Neural crest cell (in vitro differentiated cells): Measurements from ENCODE around the gene MIX23. TPM values are rescaled to one million over a fixed set of nuclear protein-coding genes. Genes with fewer than 3 reads are reported as not detected.

Experiments
- DNase-seq: peaks from one replicate; pipeline ENCODE4 v3.0.0; 2021; ENCODE audit warnings: low read depth, mixed read lengths, low spot score
- H3K27ac Mint-ChIP-seq: one replicate; pipeline ENCODE4 v1.8.0; 2021; ENCODE audit warnings: mild to moderate bottlenecking, mixed read lengths; ENCODE audit not compliant: unreplicated experiment
- H3K27me3 Mint-ChIP-seq: 2 replicates; pipeline ENCODE4 v1.8.0; 2021; ENCODE audit warnings: low read depth, mild to moderate bottlenecking, mixed read lengths
- H3K36me3 Mint-ChIP-seq: 2 replicates; pipeline ENCODE4 v1.8.0; 2021; ENCODE audit warnings: low read depth, mild to moderate bottlenecking, mixed read lengths
- H3K4me1 Mint-ChIP-seq: 2 replicates; pipeline ENCODE4 v1.8.0; 2021; ENCODE audit warnings: mixed read lengths
- H3K4me3 Mint-ChIP-seq: one replicate; pipeline ENCODE4 v1.8.0; 2021; ENCODE audit warnings: mild to moderate bottlenecking, mixed read lengths
- H3K9me3 Mint-ChIP-seq: 2 replicates; pipeline ENCODE4 v1.8.0; 2021; ENCODE audit warnings: mixed read lengths
- CTCF ChIP-seq: fragments of 200-600 bp; sonication (generic); conservative IDR thresholded peaks from 2 replicates; pipeline ENCODE4 v1.5.0; 2021; ENCODE audit warnings: antibody characterized with exemption, mild to moderate bottlenecking
- total RNA-seq: library from RNA; stranded (reverse); gene quantifications from 2 replicates; pipeline ENCODE4 v1.2.1, GENCODE V29; 2021

The MIX23 gene
- total RNA-seq, 1 donor from 2014 or later: 52.5 TPM

GRCh38 chr3:122325769-122326168, 57.3 kb downstream of the MIX23 start:
- no peaks in the 10 kb centered on the region for H3K4me1 Mint-ChIP-seq
- no peak for TF ChIP-seq CTCF
- H3K36me3 Mint-ChIP-seq: no peaks in the 10 kb centered on the region
- no peak overlapping the region for H3K27ac Mint-ChIP-seq
- no peak overlapping the region for H3K4me3 Mint-ChIP-seq
- DNase-seq: no peak
- H3K27me3 Mint-ChIP-seq: no peaks in the 10 kb centered on the region
- peaks cover 3% of the 10 kb centered on the region for H3K9me3 Mint-ChIP-seq

GRCh38 chr3:122324871-122325323, 58.1 kb downstream of the MIX23 start, which contains the start of gene CSTA:
TSS of gene CSTA (plus strand) at chr3:122325248. CDS start at chr3:122325293, 45 bp downstream.
- no peak for TF ChIP-seq CTCF
- no peak for DNase-seq
- no peak within 1 kb of the TSS for H3K4me3 Mint-ChIP-seq
- H3K27me3 Mint-ChIP-seq: no peaks in the 10 kb centered on the region
- H3K36me3 Mint-ChIP-seq: no peaks in the 10 kb centered on the region
- H3K4me1 Mint-ChIP-seq: no peaks in the 10 kb centered on the region
- peaks cover 7% of the 10 kb centered on the region for H3K9me3 Mint-ChIP-seq
- H3K27ac Mint-ChIP-seq: no peak within 1 kb of the TSS

GRCh38 chr3:122322095-122323075, 60.6 kb downstream of the MIX23 start:
- no peak for TF ChIP-seq CTCF
- peaks cover 4% of the 10 kb centered on the region for H3K36me3 Mint-ChIP-seq
- no peak overlapping the region for H3K27ac Mint-ChIP-seq
- peaks cover 17% of the 10 kb centered on the region for H3K9me3 Mint-ChIP-seq
- H3K4me3 Mint-ChIP-seq: no peak overlapping the region
- H3K27me3 Mint-ChIP-seq: peaks cover 4% of the 10 kb centered on the region
- DNase-seq: no peak
- H3K4me1 Mint-ChIP-seq: no peaks in the 10 kb centered on the region

GRCh38 chr3:122318620-122319019, 64.4 kb downstream of the MIX23 start:
- Mint-ChIP-seq H3K4me1 (no peaks in the 10 kb centered on the region), H3K36me3 (peaks cover 4% of the 10 kb centered on the region), H3K27ac (no peak overlapping the region), H3K4me3 (no peak overlapping the region), H3K9me3 (peaks cover 17% of the 10 kb centered on the region), H3K27me3 (peaks cover 6% of the 10 kb centered on the region)
- no peak for DNase-seq
- no peak for TF ChIP-seq CTCF

GRCh38 chr3:122316368-122316767, 66.7 kb downstream of the MIX23 start:
- no peak overlapping the region for H3K27ac Mint-ChIP-seq
- H3K9me3 Mint-ChIP-seq: peaks cover 16% of the 10 kb centered on the region
- no peak overlapping the region for H3K4me3 Mint-ChIP-seq
- TF ChIP-seq CTCF: no peak
- no peaks in the 10 kb centered on the region for H3K4me1 Mint-ChIP-seq
- peaks cover 4% of the 10 kb centered on the region for H3K36me3 Mint-ChIP-seq
- no peak for DNase-seq
- peaks cover 6% of the 10 kb centered on the region for H3K27me3 Mint-ChIP-seq
